Measurements from ENCODE around the gene USP36.
"Not testable (repeated sequence)": the region's sequence is repeated elsewhere in the genome, so short reads cannot be mapped to it uniquely, and the experiment has no call there.

USP36 gene

DNA sequence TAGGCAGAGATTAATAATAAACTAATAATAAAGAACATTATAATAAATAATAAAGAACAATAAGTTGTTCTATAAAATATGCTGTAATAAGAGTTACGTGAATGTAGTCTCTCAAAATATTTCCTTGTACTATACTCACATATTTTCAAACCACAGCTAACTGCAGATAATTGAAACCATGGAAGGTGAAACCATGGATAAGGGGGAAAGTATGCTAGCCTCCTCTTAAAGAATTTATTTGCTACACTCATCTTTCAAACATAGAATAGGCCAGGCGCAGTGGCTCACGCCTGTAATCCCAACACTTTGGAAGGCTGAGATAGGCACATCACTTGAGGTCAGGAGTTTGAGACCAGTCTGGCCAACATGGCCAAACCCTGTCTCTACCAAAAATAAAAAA is 77.1 kb downstream of the USP36 start:
- DNase-seq = no peak

DNA sequence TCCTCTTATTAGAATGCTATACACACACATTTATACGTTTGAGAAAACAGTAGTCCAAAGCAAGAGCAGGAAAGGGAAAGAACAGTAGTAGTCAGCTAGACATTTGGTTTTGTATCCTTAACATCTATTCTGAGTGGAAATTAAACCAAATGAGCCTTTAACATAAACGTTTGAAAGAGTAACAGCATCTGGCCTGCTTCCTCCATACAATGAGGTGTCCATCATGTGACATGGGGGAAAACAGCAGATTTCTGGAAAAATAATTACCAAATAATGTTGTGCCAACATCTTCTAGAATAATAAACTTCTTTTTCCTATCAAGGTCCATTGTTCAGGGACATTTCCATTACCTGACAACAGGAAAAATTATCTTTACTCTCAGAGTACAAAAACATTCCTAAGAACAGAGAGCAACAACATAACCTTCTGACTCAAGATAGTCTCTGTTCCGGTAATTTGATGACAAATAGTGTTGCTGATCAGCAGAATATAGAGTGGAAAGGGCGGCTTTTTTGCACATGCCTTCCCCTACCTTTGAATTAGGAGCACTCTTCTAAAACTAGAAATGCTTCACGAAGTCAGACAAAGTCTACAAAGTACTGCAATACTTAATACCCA is 78.7 kb downstream of the USP36 start:
- DNase-seq = no peak

DNA sequence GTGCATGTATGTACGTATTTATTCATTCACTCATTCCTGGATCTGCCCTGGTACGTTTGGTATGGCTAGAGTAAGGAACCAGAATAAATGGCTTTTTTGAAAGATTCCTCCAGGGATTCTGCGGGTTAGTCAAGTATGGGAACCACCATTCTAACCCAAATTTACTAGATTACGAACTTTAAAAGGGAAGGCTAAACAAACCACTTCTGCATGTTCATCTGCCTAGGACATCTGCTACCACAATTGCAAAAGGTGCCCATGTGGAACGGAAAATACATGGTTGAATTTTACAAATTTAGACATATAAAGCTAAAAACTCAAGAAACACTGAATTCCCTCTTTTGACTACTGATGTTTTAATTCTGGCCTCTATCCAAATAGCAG is 80.7 kb downstream of the USP36 start:
- no peak for DNase-seq

DNA sequence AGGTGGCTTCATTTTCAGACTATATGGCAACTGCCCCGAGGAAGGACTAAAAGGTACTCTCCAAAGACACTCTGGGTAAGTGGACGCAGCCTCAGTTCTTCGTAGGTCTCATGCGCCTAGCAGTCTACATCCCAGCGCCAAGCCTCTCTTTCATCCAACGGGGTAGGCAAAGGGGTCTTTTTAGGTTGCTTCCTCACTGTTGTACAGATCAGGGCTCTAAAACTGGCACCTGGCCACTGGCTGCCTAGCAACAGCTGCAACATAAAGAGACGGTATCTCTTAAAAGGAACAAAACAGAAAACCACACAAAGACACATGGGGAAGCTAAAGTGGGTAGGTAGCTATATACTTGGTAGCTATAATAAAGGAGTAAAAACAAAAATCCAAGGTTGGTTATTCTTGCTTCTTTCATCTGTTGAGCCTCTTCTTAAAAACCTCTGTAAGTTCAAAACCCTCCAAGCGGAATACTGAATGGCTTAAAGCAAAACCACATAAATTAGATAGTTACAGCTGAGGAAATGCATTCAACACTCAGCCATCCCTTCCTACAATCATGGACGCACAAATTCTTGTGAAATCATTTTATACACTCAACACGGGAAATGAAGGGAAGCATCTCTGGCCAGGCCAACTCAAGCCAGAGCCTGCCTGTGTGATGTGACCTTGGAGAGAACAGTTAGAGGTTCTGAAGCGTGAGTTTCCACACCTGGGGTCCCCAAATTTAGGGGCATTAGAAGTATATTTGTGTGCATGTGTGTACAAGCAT is 81.2 kb downstream of the USP36 start:
- peak; percentile 64 for DNase-seq

DNA sequence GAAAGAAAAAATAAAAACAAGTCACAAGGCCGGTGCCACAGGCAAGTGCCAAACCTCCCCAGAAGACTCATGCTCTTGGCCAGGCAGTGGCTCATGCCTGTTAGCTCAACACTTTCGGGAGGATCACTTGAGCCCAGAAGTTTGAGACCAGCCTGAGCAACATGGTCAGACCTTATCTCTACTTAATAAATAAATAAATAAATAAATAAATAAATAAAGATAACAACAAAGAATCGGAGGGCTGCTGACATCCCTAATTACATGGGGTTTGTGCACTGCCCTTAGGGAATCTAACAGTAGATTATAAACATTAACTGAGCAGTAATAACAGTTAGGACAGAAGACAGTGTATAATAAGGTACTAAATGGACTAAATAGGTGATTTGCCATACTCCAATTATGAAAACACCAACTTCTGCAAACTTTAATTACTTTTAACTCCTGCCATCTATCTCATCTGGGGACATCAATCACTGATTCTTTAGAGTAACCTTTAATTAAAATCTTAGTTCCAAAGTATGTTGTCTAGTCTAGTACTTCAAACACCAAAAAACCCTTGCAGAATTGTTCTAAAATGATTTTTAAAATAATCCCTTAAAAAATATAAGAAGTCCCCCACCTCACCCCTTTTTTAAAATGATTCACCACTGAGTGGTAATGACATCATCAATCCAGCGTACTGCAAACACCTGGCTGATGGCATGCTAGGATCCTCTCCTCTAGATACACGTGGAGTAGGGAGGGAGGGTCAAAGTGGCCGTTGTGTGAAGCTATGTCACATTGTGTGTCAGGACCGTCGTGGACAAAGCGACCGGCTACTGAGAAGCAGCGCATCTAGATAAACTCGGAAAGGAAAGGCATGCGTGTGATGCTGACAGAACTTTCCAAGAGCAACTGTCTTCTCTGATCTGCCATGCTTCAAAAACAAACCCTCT is 87.0 kb downstream of the USP36 start:
- DNase-seq = no peak

DNA sequence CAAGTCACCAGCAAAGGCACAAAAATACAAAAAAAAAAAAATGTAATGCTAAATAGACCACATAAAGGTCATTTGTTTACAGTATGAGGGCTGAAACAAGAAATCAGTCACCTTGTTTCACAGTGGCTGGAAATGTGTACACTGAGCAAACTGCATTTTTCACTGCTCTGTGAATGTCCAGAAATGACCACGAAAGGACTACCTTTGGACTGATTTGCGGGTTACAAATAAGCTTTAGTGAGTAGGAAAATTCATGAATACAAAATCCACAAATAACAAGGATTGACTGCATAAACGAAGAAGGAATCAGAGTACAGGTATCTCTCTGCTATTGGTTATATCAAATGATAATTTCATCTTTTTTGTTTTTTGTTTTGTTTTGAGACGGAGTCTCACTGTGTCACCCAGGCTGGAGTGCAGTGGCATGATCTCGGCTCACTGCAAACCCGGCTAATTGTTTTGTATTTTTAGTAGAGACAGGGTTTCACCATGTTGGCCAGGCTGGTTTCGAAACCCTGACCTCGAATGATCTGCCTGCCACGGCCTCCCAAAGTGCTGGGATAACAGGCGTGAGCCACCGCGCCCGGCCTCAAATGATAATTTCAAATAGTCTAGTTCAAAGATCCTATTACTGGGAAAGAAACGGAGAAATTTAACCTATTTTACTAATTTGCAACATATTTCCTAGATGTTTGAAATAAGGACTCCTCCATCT is 89.0 kb downstream of the USP36 start:
- no peak for DNase-seq

DNA sequence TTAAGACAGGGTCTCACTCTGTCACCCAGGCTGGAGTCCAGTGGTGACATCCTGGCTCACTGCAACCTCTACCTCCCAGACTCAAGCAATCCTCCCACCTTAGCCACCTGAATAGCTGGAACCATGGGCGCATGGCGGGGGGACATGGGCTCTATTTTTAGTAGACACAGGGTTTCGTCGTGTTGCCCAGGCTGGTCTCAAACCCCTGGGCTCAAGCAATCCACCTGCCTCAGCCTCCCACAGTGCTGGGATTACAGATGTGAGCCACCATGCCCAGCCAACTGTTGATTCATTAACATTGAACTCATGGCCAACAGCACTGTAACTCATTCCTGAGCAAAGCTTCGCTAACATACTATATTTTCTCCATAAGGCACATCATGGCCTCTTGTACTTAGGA is 89.6 kb downstream of the USP36 start:
- DNase-seq = not testable (repeated sequence)

DNA sequence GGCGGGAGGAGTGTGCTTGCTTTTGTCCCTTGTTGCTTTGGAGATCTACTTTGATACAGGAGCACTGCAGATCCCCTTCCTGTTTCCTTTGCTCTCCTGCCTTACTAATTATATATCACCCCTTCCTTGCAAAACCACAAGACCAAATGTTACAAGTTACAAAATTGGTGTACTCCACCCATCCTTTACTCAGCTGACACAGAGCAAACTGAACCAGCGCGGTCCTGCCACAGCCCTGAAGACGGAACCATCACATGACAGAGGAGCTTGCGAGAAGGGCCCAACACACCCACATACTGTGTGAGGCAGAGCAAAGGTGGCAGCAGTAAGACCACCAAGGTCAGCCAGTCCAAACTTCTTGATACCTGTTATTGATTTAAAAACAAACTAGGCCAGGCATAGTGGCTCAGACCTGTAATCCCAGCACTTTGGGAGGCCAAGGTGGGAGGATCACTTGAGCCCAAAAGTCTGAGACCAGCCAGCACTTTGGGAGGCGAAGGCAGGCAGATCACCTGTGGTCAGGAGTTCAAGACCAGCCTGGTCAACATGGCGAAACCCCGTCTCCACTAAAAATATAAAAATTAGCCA is 91.8 kb downstream of the USP36 start:
- DNase-seq = no peak

DNA sequence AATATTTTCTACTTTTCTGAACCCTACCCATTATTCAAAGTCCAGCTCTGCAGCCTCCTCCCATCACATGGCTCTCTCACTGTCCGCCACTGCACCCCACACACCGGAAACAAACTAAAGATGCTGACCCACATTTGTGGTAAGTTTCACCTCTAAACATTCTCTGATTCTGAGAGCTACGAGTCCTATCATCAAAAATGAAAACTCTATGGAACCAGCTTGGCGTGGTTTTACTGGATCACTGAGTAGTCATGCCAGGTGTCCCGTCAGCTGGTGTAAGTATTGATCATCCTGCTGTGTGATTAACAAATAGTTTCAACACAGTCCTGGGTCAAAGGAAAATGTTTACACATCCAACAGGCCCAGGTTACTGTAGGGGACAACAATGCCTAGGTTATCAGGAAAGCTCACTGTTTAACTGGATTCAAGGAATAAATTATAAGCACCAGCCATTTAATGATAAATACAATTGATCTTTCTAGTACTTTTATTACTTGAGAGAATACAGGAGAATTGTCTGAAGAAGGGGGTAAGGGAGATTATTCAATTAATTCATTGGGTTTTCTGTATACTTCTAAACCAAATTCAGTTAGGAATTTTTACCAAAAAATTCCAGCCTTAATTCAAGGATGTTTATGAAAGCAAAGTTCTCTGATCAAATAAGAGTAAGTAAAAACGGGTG is 92.4 kb downstream of the USP36 start:
- no peak for DNase-seq

DNA sequence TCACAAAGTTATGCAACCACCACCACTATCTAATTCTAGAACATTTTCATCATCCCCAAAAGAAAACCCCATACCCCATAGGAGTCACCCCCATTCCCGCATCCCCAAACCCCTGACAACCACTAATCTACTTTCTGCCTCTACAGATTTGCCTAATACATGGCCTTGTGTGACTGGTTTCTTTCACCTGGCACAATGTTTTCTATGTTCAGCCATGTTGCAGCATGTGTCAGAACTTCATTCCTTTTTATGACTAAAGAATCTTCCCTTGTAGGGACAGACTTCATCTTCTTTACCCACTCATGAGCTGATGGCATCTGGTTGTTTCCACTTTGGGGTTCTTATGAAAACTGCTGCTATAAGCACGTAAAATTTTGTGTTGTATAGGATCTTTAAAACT is 93.1 kb downstream of the USP36 start:
- DNase-seq = no peak

DNA sequence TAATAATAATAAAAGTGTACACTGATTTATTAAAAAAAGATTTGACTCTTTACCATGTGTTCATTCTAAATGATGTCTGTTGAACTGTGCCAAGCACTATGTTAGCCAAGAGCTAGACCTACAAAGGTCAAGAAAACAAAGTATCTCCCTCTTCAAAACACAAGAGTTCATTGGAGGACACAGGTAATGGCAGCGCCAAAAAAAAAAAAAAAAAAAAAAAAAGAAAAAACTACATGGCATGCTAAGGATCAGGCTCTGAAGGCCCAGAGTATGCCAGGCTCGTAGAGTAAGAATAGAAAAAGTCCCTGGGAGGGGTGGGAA is 93.7 kb downstream of the USP36 start:
- no peak for DNase-seq

DNA sequence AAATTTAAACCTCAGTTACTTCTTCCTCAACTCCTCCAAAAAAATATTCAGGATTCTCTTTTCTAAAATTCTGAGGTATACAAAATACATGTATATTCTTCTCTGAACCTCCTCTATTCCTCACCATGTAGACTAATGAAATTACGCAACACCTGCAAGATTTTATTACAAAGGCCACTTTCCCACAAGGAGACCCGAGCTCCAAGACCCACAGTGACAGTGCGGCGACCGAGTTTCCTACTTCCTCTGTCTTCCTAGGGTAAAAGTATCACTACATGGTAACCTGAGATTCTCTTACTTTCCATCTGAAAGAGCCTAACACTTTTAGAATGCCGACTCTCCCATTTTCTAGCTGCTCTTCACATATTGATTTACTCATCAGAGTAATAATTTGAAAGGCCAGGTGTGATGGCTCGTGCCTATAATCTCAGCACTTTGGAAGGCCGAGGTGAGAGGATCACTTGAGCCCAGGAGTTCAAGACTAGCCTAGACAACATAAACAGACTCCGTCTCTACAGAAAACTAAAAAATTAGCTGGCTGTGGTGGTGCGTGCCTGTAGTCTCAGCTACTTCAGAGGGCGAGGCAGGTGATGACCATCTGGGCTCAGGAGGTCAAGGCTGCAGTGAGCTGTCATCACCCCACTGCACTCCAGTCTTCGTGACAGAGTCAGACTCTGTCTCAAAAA is 94.2 kb downstream of the USP36 start:
- DNase-seq = no peak
